K562 (cell line): Measurements from ENCODE around the gene PDIA5.

Source experiments
- BRCA1 ChIP-seq, 2 experiments: fragments of 450-650 bp in 1 of 2; sonication (generic) in 1 of 2; formaldehyde crosslinking in 1 of 2; IDR thresholded peaks; 2 replicates each; pipeline versions ENCODE4 v1.5.0 to v1.6.1; 2017 to 2020; ENCODE audit warnings: mild to moderate bottlenecking in 1 of 2, missing genetic modification reagents in 1 of 2
- CBFB ChIP-seq: sonication (generic); formaldehyde crosslinking; IDR thresholded peaks from 2 replicates; pipeline ENCODE4 v1.4.0; 2020; ENCODE audit warnings: mild to moderate bottlenecking, missing genetic modification reagents
- CREB1 ChIP-seq, 2 experiments: sonication (generic) in 1 of 2; formaldehyde crosslinking in 1 of 2; IDR thresholded peaks; 2 replicates each; pipeline versions ENCODE4 v1.6.1 to v1.8.0; 2012 to 2022; ENCODE audit warnings: inconsistent platforms in 1 of 2, mild to moderate bottlenecking in 1 of 2, missing genetic modification reagents in 1 of 2, moderate library complexity in 1 of 2
- CTCF ChIP-seq, 3 experiments: IDR thresholded peaks in 2 of 3; conservative IDR thresholded peaks in 1 of 3; 2 replicates each; pipeline ENCODE4 v1.5.1; 2011 to 2012; ENCODE audit warnings: low read length in 3 of 3, mild to moderate bottlenecking in 3 of 3, control low read depth in 2 of 3, improper control_type of control experiment in 1 of 3, inconsistent platforms in 1 of 3, low read depth in 1 of 3, mixed read lengths in 1 of 3, moderate library complexity in 1 of 3; ENCODE audit not compliant: insufficient read depth in 2 of 3
- EP300 ChIP-seq: IDR thresholded peaks from 2 replicates; pipeline ENCODE4 v1.6.1; 2012; ENCODE audit warnings: low read length, improper control_type of control experiment
- HCFC1 ChIP-seq: IDR thresholded peaks from 2 replicates; pipeline ENCODE4 v1.6.1; 2012; ENCODE audit warnings: low read depth, low read length, improper control_type of control experiment
- JUN ChIP-seq, 2 experiments: sonication (generic) in 1 of 2; formaldehyde crosslinking in 1 of 2; IDR thresholded peaks; 2 replicates each; pipeline versions ENCODE4 v1.6.1 to v1.8.0; 2012 to 2022; ENCODE audit warnings: borderline replicate concordance in 2 of 2, mild to moderate bottlenecking in 2 of 2, improper control_type of control experiment in 1 of 2, low read depth in 1 of 2, low read length in 1 of 2, missing genetic modification reagents in 1 of 2
- JUNB ChIP-seq: fragments of 450-650 bp; formaldehyde crosslinking; conservative IDR thresholded peaks from 2 replicates; pipeline ENCODE4 v1.4.0; 2020; ENCODE audit warnings: mild to moderate bottlenecking
- RBM22 ChIP-seq: fragments of 200-400 bp; formaldehyde crosslinking; IDR thresholded peaks from 2 replicates; pipeline ENCODE4 v1.6.1; 2018; ENCODE audit warnings: low read length, low read depth; ENCODE audit not compliant: poor library complexity, severe bottlenecking
- SP1 ChIP-seq: sonication (generic); formaldehyde crosslinking; IDR thresholded peaks from 2 replicates; pipeline ENCODE4 v1.8.1; 2022; ENCODE audit warnings: mild to moderate bottlenecking, missing genetic modification reagents
- TOE1 ChIP-seq, 2 experiments: fragments of 450-650 bp in 1 of 2; sonication (generic) in 1 of 2; formaldehyde crosslinking in 1 of 2; IDR thresholded peaks; 2 replicates each; pipeline versions ENCODE4 v1.7.1 to v1.8.0; 2016 to 2022; ENCODE audit warnings: borderline replicate concordance in 2 of 2, mild to moderate bottlenecking in 2 of 2, antibody characterized with exemption in 1 of 2, inconsistent platforms in 1 of 2, low read depth in 1 of 2, missing genetic modification reagents in 1 of 2, moderate library complexity in 1 of 2
- ZFP36 ChIP-seq: fragments of 150-350 bp; IDR thresholded peaks from 2 replicates; pipeline ENCODE4 v1.6.1; 2018; ENCODE audit warnings: low read length, low read depth; ENCODE audit not compliant: partially characterized antibody
- ZNF316 ChIP-seq: fragments of 450-650 bp; IDR thresholded peaks from 2 replicates; pipeline ENCODE4 v1.6.1; 2016

- TF ChIP-seq JUN (IDR thresholded peaks at IDR 0.05; ENCODE audit: borderline replicate concordance, low read depth, low read length) (no peak), JUN (CRISPR knock-in tag; IDR thresholded peaks at IDR 0.05; ENCODE audit: borderline replicate concordance) (no peak), ZFP36 (no peak), ZNF316 (no peak), HCFC1 (no peak), BRCA1 (IDR thresholded peaks at IDR 0.05) (no peak), BRCA1 (CRISPR knock-in tag; IDR thresholded peaks at IDR 0.05) (no peak), CBFB (CRISPR knock-in tag) (no peak), SP1 (CRISPR knock-in tag) (no peak), CTCF (IDR thresholded peaks at IDR 0.05 in 2 of 3, conservative IDR thresholded peaks at IDR 0.05 in 1 of 3; ENCODE audit: insufficient read depth in 2 of 3, low read depth in 1 of 3, low read length in 3 of 3) (no peak), TOE1 (IDR thresholded peaks at IDR 0.05; ENCODE audit: borderline replicate concordance) (no peak), TOE1 (CRISPR knock-in tag; IDR thresholded peaks at IDR 0.05; ENCODE audit: borderline replicate concordance, low read depth) (no peak), RBM22 (no peak), CREB1 (IDR thresholded peaks at IDR 0.05) (no peak), CREB1 (CRISPR knock-in tag; IDR thresholded peaks at IDR 0.05) (no peak), JUNB (CRISPR knock-in tag) (no peak), EP300 (no peak)
Observed at GRCh38 chr3:123094516-123095313, 27.9 kb downstream of the PDIA5 start.
